GM13976 (cell line): ENCODE measurements around the gene FNBP1.
A peak's percentile ranks its signal among the peaks of the same experiment; 100 is the strongest.

Experiments used
- DNase-seq: peaks from one replicate; pipeline ENCODE4 v3.0.0; 2012; ENCODE audit warnings: low spot score
- in situ Hi-C: fragments of 300-500 bp; cut with MboI; formaldehyde crosslinking; loops from one replicate; pipeline ENCODE4 v1.12.0; 2022; ENCODE audit warnings: low sequenced_read_pairs, mixed read lengths, inconsistent platforms; ENCODE audit not compliant: unreplicated experiment
- TF ChIP-seq, protein P1 (sequence below): IDR thresholded peaks from 2 replicates; pipeline ENCODE4 v1.5.1; 2012; ENCODE audit warnings: borderline replicate concordance, mild to moderate bottlenecking; ENCODE audit not compliant: insufficient read depth; ENCODE audit errors: extremely low read depth, missing control alignments, control extremely low read depth

The FNBP1 gene

GRCh38 chr9:129972816-129973215, 70.2 kb downstream of the FNBP1 start:
- TF ChIP-seq, protein P1, sequence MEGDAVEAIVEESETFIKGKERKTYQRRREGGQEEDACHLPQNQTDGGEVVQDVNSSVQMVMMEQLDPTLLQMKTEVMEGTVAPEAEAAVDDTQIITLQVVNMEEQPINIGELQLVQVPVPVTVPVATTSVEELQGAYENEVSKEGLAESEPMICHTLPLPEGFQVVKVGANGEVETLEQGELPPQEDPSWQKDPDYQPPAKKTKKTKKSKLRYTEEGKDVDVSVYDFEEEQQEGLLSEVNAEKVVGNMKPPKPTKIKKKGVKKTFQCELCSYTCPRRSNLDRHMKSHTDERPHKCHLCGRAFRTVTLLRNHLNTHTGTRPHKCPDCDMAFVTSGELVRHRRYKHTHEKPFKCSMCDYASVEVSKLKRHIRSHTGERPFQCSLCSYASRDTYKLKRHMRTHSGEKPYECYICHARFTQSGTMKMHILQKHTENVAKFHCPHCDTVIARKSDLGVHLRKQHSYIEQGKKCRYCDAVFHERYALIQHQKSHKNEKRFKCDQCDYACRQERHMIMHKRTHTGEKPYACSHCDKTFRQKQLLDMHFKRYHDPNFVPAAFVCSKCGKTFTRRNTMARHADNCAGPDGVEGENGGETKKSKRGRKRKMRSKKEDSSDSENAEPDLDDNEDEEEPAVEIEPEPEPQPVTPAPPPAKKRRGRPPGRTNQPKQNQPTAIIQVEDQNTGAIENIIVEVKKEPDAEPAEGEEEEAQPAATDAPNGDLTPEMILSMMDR = no peak
- in situ Hi-C loops = no loop called here

GRCh38 chr9:129968690-129969485, 74.1 kb downstream of the FNBP1 start:
- TF ChIP-seq, protein P1 = no peak
- in situ Hi-C loops = no loop called here
- no peak for DNase-seq

More at GRCh38 chr9:129972816-129973215, 70.2 kb downstream of the FNBP1 start:
- DNase-seq = no peak

GRCh38 chr9:129964901-129965734, 77.9 kb downstream of the FNBP1 start:
- DNase-seq = no peak
- TF ChIP-seq, protein P1 = no peak
- in situ Hi-C loops = no loop called here

DNA sequence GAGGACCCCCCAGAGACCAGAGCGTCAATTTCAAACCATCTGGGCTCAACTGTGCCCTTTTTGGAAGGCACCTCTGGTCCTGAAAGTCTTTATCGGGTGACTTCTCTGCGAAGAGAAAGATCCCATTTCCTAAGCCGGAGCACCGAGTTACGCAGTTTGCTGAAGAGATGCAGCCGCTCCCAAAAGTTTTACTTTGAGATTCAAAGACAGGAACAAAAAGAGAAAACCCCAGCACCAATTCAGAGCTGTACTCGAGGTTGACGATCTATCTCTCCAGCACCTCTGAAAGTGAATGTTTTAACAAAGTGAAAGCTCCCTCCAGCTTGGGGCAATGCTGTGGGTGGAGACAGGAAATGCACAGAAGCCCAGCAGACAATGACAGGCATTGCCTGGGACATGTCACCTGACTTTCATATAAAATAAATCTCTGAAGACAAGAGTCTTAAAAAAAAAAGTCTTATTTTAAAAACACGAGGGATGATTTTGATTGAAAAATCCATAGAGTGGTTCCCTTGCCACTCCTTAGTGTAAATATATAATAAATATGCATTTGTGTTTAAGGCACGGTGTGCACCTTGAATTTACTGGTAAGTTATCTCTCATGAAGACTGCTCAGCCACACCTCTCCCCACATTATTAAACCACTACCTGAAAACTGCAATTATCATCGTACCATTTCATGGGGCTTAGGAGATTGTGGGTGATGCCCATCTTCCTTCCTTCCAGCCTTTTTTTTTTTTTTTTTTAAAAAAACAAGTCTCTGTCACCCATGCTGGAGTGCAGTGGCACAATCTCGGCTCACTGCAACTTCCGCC, 79.9 kb downstream of the FNBP1 start:
- in situ Hi-C loops = no loop called here
- DNase-seq = peak; percentile 73
- TF ChIP-seq, protein P1 = no peak

- no peak for DNase-seq
- in situ Hi-C loops = no loop called here
- TF ChIP-seq, protein P1 = no peak
These were observed 80.5 kb downstream of the FNBP1 start for GRCh38 chr9:129962451-129962864.

DNA sequence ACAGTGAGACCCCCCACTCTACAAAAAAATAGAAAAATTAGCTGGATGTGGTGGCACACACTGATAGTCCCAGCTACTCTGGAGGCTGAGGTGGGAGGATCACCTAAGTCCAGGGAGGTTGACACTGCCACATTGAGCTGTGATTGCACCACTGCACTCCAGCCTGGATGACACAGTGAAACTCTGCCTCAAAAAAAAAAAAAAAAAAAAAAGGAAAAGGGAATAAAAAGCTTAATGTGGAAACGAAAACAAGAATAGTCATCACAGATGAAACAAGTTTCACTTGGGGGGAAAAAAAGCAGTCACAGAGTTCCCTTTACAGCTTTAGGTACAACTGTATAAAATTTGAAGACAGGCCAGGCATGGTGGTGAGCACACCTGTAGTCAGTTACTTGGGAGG, 84.2 kb downstream of the FNBP1 start:
- no peak for DNase-seq
- in situ Hi-C loops = no loop called here
- TF ChIP-seq, protein P1 = no peak
